Right renal pelvis (tissue), 4 donors: ENCODE measurements around the gene TXNRD2. TPM values are rescaled to one million over a fixed set of nuclear protein-coding genes. Genes with fewer than 3 reads are reported as not detected.
"Not testable (repeated sequence)": the region's sequence is repeated elsewhere in the genome, so short reads cannot be mapped to it uniquely, and the experiment has no call there.

ENCODE experiments used
- DNase-seq, 4 donors: peaks; one replicate each; pipeline ENCODE4 v3.0.0-alpha.2; 2013; ENCODE audit warnings: low read depth in 4 of 4, low spot score in 3 of 4, missing footprints in 1 of 4
- polyA plus RNA-seq, 4 donors: library from polyadenylated mRNA; unstranded; fragments of 120-200 nt; gene quantifications; one replicate each; pipeline ENCODE4 v1.2.1, GENCODE V29; 2013; ENCODE audit not compliant: insufficient read length in 4 of 4

Gene TXNRD2
- polyA plus RNA-seq, 4 donors: 23.3 to 28.0 (median 24.4) TPM

- no peak for DNase-seq
Measured at GRCh38 chr22:19958083-19959042, 16.7 kb upstream of the TXNRD2 start.

DNA sequence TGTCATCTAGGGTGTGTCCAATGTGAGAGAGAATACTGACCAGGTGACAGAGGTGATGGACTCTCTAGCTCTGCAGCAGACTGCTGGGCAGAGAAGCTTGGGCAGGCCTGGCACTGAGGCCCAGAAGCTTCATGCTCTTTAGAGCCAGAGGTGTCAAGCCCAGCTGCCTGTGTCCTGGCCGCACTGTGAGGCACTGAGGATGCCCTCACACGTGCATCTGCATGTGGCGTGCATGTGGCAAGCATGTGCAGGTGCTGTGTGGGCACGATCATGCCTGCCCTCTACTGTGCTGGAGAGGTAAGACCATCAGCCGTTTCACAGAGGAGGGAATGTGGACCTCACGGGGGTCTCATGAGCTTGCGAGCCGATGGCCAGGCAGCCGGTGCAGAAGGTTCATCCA lies 15.8 kb upstream of the TXNRD2 start:
- no peak for DNase-seq

- no peak for DNase-seq
Measured at GRCh38 chr22:19955241-19956128, 13.9 kb upstream of the TXNRD2 start.

GRCh38 chr22:19951346-19951745 lies 9.7 kb upstream of the TXNRD2 start:
- no peak for DNase-seq

DNA sequence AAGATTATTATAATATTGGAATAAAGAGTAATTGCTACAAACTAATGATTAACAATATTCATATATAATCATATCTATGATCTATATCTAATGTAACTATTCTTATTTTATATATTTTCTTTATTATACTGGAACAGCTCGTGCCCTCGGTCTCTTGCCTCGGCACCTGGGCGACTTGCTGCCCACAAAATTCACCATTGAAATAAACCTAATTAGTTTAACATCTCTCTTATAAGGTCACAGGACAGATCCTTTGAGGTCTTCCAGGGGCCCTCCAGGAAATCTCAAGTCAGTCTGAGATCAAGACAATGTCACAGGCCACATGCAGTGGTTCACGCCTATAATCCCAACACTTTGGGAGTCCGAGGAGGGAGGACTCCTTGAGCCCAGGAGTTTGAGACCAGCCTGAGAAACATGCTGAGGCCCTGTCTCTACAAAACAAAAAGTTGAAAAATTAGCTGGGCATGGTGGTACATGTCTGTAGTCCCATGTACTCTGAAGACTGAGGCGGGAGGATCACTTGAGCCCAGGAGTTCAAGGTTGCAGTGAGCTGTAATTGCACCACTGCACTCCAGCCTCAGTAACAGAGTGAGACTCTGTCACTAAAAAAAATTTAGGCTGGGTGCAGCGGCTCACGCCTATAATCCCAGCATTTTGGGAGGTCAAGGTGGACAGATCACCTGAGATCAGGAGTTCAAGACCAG lies 6.6 kb upstream of the TXNRD2 start:
- no peak for DNase-seq

GRCh38 chr22:19943082-19944026 lies 1.7 kb upstream of the TXNRD2 start:
- no peak for DNase-seq

DNA sequence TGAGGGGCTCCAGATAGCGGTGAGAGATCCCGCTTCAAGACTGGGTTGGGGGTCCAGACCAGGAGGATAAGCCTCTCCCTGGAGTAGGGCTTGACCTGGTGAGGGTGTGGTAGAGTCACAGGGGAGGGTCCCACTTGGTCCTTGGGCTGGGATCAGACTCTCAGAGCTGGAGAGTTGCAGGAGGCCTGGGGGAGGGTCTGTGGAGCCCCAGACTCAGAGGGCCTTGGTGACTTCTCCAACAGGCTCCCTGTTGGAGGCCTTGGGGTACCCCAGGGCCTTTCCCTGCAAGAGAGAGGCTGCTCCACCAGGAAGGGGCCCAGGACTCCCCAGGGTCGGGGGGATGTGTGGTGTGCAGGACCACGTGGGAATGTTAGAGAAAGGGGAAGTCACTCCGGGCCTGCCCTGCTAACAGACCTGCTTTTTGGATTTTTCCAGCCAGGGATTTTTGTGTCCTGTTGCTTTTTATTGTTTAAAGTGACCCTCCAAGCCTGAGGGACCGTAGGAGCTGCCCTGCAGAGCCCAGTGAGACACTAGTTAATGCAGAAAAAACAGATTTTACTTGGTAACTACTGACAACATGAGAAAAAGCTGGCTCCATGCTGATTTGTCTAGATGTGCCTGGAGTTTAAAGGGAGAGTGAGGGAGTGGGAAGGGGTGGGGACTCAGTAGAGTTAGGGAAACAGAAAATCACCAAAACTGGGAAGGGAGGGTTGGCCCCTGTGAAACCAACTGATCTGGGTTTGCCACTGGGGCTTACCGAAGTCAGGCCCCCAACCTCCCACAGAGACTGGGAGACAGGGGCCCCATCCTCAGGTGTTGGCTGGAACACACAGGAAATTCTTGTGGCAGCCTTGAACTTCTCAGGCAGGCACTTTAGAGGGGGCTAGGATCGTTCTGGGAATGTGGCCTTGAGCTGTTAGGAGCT lies 801 bp upstream of the TXNRD2 start:
- DNase-seq: no peak

DNA sequence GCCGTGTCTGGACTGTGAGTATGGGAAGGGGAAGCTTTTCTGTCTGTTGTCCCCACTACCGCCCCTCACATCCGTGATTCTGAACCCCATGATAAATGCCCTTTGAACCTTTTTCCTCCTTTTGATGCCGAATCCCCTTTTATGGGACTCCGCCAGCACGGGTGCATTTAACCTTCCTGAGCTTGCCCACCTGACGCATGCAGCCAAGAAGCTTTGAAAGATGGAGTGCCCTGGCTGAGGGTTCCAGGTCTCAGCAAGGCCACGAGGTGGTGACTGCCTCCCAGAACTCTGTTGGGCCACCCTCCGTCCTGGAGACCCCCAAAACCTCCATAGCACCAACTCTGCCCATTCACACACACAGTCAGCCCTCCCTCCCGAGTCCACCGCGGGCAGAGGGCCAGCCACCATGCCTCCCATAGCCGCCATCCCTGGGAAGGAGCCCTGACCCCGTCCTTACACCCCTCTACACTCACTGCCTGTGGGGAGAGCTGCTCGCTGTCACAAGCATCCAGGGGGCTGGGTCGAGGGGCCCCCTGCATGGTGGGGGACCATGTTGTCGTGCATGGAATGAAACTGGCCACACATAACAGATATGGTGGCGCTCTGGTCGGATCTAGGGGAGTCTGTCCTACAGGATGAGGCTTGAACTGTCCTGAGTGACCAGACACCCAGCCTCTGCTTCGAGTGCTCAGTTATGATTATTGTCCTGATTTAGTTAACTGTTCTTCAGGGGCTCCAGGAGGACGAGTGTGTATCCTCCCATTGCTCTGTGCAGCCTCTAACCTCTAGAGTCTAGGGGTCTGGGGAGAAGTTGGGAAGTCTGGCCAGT lies 868 bp downstream of the TXNRD2 start:
- DNase-seq: no peak

DNA sequence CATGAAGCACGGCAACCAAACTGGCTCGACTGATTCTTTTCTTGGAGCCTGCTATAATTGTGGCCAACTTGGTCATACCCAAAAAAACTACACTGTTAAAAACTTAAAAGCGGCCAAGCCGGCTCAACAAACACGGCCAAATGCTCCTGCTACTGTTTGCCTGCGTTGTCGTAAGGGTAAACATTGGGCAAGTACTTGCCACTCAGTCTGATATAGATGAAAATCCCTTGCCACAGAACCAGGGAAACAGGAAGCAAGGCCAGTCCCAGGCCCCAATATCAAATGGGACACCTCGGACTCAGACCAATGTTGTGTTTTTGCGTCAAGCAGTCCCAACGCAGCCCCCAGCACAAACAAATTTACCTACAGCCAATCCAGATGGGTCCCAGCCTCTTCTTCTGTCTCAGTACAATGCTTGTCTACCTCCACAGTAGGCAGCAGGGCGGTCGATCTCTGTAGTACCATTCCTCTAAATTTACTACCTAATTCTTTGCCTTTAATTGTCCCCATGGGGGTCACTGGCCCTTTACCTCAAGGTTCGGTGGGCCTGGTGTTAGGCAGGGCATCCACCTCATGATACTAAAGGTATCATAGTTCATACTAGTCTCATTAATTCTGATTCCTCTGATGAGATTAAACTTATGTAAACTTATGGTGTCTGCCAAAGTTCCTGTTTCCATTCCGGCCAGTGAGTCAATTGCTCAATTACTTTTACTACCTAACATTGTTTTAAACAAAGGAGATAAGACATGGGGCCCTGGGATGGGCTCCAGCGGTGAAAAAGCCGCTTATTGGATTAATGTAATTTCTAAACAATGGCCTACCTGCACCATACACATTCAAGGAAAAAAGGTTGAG lies 3.8 kb downstream of the TXNRD2 start:
- DNase-seq: no peak

- no peak for DNase-seq
Measured at GRCh38 chr22:19936513-19936912, 5.1 kb downstream of the TXNRD2 start.

DNA sequence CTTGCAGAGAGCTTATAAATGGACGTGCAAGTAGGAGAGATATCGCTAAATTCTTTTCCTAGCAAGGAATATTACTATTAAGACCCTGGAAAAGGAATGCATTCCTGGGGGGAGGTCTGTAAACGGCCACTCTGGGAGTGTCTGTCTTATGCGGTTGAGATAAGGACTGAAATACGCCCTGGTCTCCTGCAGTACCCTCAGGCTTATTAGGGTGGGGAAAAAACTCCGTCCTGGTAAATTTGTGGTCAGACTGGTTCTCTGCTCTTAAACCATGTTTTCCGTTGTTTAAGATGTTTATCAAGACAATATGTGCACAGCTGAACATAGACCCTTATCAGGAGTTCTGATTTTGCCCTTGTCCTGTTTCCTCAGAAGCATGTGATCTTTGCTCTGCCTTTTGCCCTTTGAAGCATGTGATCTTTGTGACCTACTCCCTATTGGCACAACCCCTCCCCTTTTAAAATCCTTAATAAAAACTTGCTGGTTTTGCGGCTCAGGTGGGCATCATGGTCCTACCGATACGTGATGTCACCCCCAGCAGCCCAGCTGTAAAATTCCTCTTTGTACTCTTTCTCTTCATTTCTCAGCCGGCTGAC lies 6.4 kb downstream of the TXNRD2 start:
- DNase-seq: not testable (repeated sequence)

DNA sequence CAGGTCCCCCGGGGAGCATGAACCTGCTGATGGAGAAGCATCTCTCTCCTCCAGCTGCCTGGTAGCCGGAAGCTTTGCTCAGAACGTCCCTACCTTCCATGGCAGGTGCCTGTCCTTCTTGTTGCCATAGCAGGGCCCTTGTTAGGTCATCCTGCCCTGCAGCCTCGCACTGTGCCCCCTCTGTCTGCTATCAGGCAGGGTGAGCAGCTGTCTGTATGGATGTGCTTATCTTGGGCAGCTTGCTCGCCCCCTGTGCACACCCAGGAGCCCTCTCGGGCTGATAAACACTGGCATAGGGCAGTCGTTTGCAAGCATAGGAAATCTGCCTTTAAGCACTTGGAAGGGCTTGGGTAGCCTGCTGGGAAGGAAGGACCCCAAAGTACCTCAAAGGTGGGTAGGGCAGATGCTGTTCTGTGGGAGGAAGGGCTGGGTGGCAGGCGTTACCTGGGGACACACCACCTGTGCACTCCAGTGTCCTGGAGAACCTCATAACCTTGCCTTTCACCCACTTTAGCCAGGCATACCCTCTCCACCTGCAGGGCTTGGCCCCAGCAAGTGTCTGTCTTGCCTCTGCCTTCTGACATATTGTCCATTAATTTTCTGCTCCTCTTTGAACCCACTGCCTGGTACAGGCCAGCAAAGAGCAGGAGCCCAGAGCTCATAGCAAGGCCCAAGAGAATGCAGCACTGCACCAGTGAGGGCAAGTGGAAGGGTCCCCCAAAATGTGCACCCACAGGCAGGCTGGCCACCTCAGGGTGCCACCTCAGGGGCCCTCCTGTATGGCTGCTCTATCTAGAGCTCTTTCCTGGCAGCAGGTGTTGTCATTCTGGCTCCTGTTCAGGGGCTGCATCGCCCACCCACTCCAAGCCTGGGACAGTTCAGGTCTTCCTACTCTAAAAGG lies 8.0 kb downstream of the TXNRD2 start:
- no peak for DNase-seq

- no peak for DNase-seq
Measured at GRCh38 chr22:19932367-19933206, 9.0 kb downstream of the TXNRD2 start.

GRCh38 chr22:19931514-19931913 lies 10.1 kb downstream of the TXNRD2 start:
- no peak for DNase-seq
